ENCODE results near the gene SLAMF9. TPM values are rescaled to one million over a fixed set of nuclear protein-coding genes. Genes with fewer than 3 reads are reported as not detected.

The SLAMF9 gene
- total and polyA plus RNA-seq, 2 donors (not counting 3 experiments of a cell fraction or from before 2014, with no cell fraction given), result not detected

- Histone ChIP-seq H3K4me2 (ENCODE audit: insufficient read depth, low read length) (no peak overlapping the region), H2AFZ (ENCODE audit: low read depth, low read length) (no peak overlapping the region), H3K79me2 (ENCODE audit: control insufficient read depth, insufficient read depth, low read length) (no peaks in the 10 kb centered on the region), H3K4me1 (ENCODE audit: control insufficient read depth, extremely low read depth, insufficient read depth, low read length) (peaks cover 4% of the 10 kb centered on the region), H3K36me3 (ENCODE audit: control insufficient read depth in 2 of 2, extremely low read depth in 1 of 2, insufficient read depth in 2 of 2, low read length in 2 of 2) (no peaks in the 10 kb centered on the region), H4K20me1 (replicated peaks; ENCODE audit: control insufficient read depth, extremely low read depth, insufficient read depth, low read length) (no peaks in the 10 kb centered on the region), H3K9ac (replicated peaks; ENCODE audit: extremely low read depth, insufficient read depth, low read length) (no peak overlapping the region), H3K4me3 (replicated peaks in 1 of 3; ENCODE audit: insufficient read depth in 1 of 3, low read depth in 1 of 3, low read length in 3 of 3) (no peak overlapping the region), H3K27ac (ENCODE audit: insufficient read depth, low read depth, low read length) (no peak overlapping the region), H3K9me3 (replicated peaks; ENCODE audit: control insufficient read depth, insufficient read depth, low read length) (no peaks in the 10 kb centered on the region), H3K27me3 (ENCODE audit: control insufficient read depth in 2 of 2, insufficient read depth in 2 of 2, low read length in 2 of 2) (peaks cover 0 to 4% of the 10 kb centered on the region in 2 experiments), H3K9me1 (replicated peaks; ENCODE audit: control insufficient read depth, extremely low read depth, insufficient read depth, low read length) (no peaks in the 10 kb centered on the region)
- ChIA-PET POLR2A (no interaction called here), CTCF (interaction anchor here (1.6 to 2.0 kb wide), 2 partner anchors 76 to 77 kb away, joined by 6 to 9 read pairs; no protein-coding TSS in a partner anchor)
- TF ChIP-seq MAX (IDR thresholded peaks at IDR 0.05; ENCODE audit: insufficient read depth, insufficient read length) (no peak), POLR2A (IDR thresholded peaks at IDR 0.05; ENCODE audit: low read depth, low read length) (no peak), GATA2 (IDR thresholded peaks at IDR 0.05; ENCODE audit: insufficient read depth, insufficient read length, low read depth, low read length) (no peak), FOS (IDR thresholded peaks at IDR 0.05; ENCODE audit: borderline replicate concordance, insufficient read depth, low read length) (no peak), CTCF (IDR thresholded peaks at IDR 0.05; ENCODE audit: extremely low read depth in 1 of 2, insufficient read depth in 1 of 2, low read depth in 1 of 2, low read length in 2 of 2) (no peak), POLR2AphosphoS5 (IDR thresholded peaks at IDR 0.05; ENCODE audit: insufficient read depth, low read depth, low read length) (no peak), JUN (IDR thresholded peaks at IDR 0.05; ENCODE audit: borderline replicate concordance, insufficient read depth, insufficient read length, low read depth) (no peak), EZH2 (IDR thresholded peaks at IDR 0.05; ENCODE audit: borderline replicate concordance, low read depth, low read length, severe bottlenecking) (no peak), MYC (IDR thresholded peaks at IDR 0.05; ENCODE audit: low read depth, low read length) (no peak)
- no peak for FAIRE-seq
- DNase-seq (ENCODE audit: low read depth, low spot score), result no peak
- no TSS peak for BruUV-seq (replicated peaks)
- intact Hi-C loops (cut with micrococcal nuclease) (no loop called here), dilution Hi-C loops (cut with MboI; ENCODE audit: extremely low pct_ligation_motif_present, low sequenced_read_pairs) (no loop called here)
Observed at GRCh38 chr1:159930634-159931033, 23.4 kb downstream of the SLAMF9 start.

Measured in endothelial cell of umbilical vein (primary cell).